Brain microvascular endothelial cell (primary cell): ENCODE data around the gene CTSC.

Experiments
- DNase-seq: peaks from one replicate; pipeline ENCODE4 v3.0.0-alpha.2; 2020
- H3K27ac ChIP-seq: fragments of 250-450 bp; sonication (Bioruptor Pico); 2 replicates; pipeline ENCODE4 v1.5.1; 2020; ENCODE audit warnings: mild to moderate bottlenecking, moderate library complexity
- H3K27me3 ChIP-seq: fragments of 250-450 bp; sonication (Bioruptor Pico); replicated peaks from 2 replicates; pipeline ENCODE4 v1.5.1; 2020; ENCODE audit warnings: mild to moderate bottlenecking
- H3K36me3 ChIP-seq: fragments of 250-450 bp; sonication (Bioruptor Pico); replicated peaks from 2 replicates; pipeline ENCODE4 v1.5.1; 2020; ENCODE audit warnings: mild to moderate bottlenecking
- H3K4me3 ChIP-seq: 2 replicates; pipeline ENCODE4 v1.5.1; 2011; ENCODE audit warnings: low read depth, mild to moderate bottlenecking, control low read depth, low read length, moderate library complexity
- CTCF ChIP-seq: IDR thresholded peaks from 2 replicates; pipeline ENCODE4 v1.5.1; 2011; ENCODE audit warnings: low read depth, mild to moderate bottlenecking, moderate library complexity, low read length, control low read depth, inconsistent platforms; ENCODE audit errors: missing control alignments
- in situ Hi-C: cut with HindIII; loops from 2 replicates; pipeline ENCODE4 v1.10.0; 2017; ENCODE audit warnings: low sequenced_read_pairs, low pct_ligation_motif_present

CTSC gene

GRCh38 chr11:88348870-88349269 lies 11.3 kb upstream of the CTSC start:
- in situ Hi-C loops = no loop called here
- Histone ChIP-seq H3K27me3 (no peaks in the 10 kb centered on the region), H3K4me3 (no peak overlapping the region), H3K27ac (no peak overlapping the region), H3K36me3 (no peaks in the 10 kb centered on the region)
- no peak for DNase-seq
- TF ChIP-seq CTCF = no peak

- no peaks in the 10 kb centered on the region for H3K27me3 ChIP-seq
- H3K27ac ChIP-seq = no peak overlapping the region
- TF ChIP-seq CTCF = no peak
- no peak overlapping the region for H3K4me3 ChIP-seq
- H3K36me3 ChIP-seq = no peaks in the 10 kb centered on the region
- no peak for DNase-seq
- in situ Hi-C loops = no loop called here
Measured at GRCh38 chr11:88345949-88346348, 8.4 kb upstream of the CTSC start.

GRCh38 chr11:88345408-88345807 lies 7.9 kb upstream of the CTSC start:
- DNase-seq = peak; percentile 71
- Histone ChIP-seq H3K27ac (no peak overlapping the region), H3K27me3 (no peaks in the 10 kb centered on the region), H3K36me3 (no peaks in the 10 kb centered on the region), H3K4me3 (no peak overlapping the region)
- TF ChIP-seq CTCF = no peak
- in situ Hi-C loops = no loop called here

- H3K4me3 ChIP-seq = no peak overlapping the region
- no peaks in the 10 kb centered on the region for H3K27me3 ChIP-seq
- in situ Hi-C loops = no loop called here
- H3K36me3 ChIP-seq = no peaks in the 10 kb centered on the region
- no peak for DNase-seq
- TF ChIP-seq CTCF = no peak
- no peak overlapping the region for H3K27ac ChIP-seq
Measured at GRCh38 chr11:88344869-88345268, 7.3 kb upstream of the CTSC start.

- H3K27me3 ChIP-seq = no peaks in the 10 kb centered on the region
- no peak for DNase-seq
- in situ Hi-C loops = no loop called here
- no peak overlapping the region for H3K4me3 ChIP-seq
- H3K27ac ChIP-seq = no peak overlapping the region
- TF ChIP-seq CTCF = no peak
- no peaks in the 10 kb centered on the region for H3K36me3 ChIP-seq
Measured at GRCh38 chr11:88341522-88342251, 4.2 kb upstream of the CTSC start.
